ENCODE measurements around the gene FAM76B. TPM values are rescaled to one million over a fixed set of nuclear protein-coding genes. Genes with fewer than 3 reads are reported as not detected.
A peak's percentile ranks its signal among the peaks of the same experiment; 100 is the strongest.

The FAM76B gene
- total and polyA plus RNA-seq, 9 of the 15 experiments (the other 6 are each of a cell fraction or from before 2014, with no cell fraction given), result 22.5 to 60.0 (median 35.0) TPM

GRCh38 chr11:95790123-95790932, 746 bp upstream of the FAM76B start, which contains the start of gene CEP57 (continued):
- TF ChIP-seq REST (IDR thresholded peaks at IDR 0.05; ENCODE audit: borderline replicate concordance) (no peak), REST (CRISPR knock-in tag; IDR thresholded peaks at IDR 0.05; ENCODE audit: low read depth) (no peak), MNT (conservative IDR thresholded peaks at IDR 0.05) (peak; percentile 13 to 47; a peak in 3 of 4 replicates), FOSL1 (tag; conservative IDR thresholded peaks at IDR 0.05) (peak; percentile 26; the same call in 1 of the 2 replicates), DIDO1 (tag; IDR thresholded peaks at IDR 0.05; ENCODE audit: low read depth) (no peak), SIX5 (IDR thresholded peaks at IDR 0.05; ENCODE audit: borderline replicate concordance in 1 of 2, insufficient read depth in 1 of 2, low read depth in 1 of 2, low read length in 2 of 2) (no peak), CC2D1A (IDR thresholded peaks at IDR 0.05) (no peak), FOXK2 (conservative IDR thresholded peaks at IDR 0.05 in 1 of 2, IDR thresholded peaks at IDR 0.05 in 1 of 2; ENCODE audit: low read depth in 2 of 2) (peak; percentile 65 to 72; a peak in 3 of 4 replicates), POU5F1 (IDR thresholded peaks at IDR 0.05; ENCODE audit: borderline replicate concordance, low read depth, low read length, partially characterized antibody) (no peak), CEBPG (CRISPR knock-in tag; IDR thresholded peaks at IDR 0.05) (peak; percentile 35; the same call in 1 of the 2 replicates), CEBPG (tag; conservative IDR thresholded peaks at IDR 0.05 in 1 of 2, IDR thresholded peaks at IDR 0.05 in 1 of 2) (peak; percentile 62 to 74; a peak in 3 of 4 replicates), ZNF354B (CRISPR knock-in tag; IDR thresholded peaks at IDR 0.05) (no peak), PRDM10 (IDR thresholded peaks at IDR 0.05; ENCODE audit: partially characterized antibody) (no peak)

Data from K562 (cell line).